ENCODE measurements around the gene EFS. TPM values are rescaled to one million over a fixed set of nuclear protein-coding genes. Genes with fewer than 3 reads are reported as not detected.

The EFS gene
- polyA plus RNA-seq, 1 experiment: 2.7 TPM

DNA sequence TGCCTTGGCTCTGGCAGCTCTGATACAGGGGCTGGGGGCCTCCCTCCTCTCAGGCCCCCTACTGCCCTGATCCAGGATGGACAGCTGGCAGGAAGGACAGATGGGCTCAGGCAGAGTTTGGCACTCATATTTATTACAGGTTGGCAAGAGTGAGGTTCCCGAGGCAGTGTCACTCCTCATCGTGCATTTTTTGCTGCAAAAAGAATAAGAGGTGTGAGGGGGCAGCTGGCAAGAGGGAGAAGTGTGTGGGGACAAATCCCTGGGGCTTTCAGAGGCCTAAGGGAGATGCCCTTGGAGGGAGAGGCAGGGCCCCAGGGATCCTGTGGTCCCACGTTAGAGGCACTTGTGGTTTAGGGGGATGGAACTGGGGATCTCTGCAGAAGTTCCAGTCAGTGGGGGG lies 16.9 kb upstream of the EFS start:
- no peaks in the 10 kb centered on the region for H3K36me3 ChIP-seq (ENCODE audit: control insufficient read depth, insufficient read depth, low read length)
- TF ChIP-seq, protein P1, sequence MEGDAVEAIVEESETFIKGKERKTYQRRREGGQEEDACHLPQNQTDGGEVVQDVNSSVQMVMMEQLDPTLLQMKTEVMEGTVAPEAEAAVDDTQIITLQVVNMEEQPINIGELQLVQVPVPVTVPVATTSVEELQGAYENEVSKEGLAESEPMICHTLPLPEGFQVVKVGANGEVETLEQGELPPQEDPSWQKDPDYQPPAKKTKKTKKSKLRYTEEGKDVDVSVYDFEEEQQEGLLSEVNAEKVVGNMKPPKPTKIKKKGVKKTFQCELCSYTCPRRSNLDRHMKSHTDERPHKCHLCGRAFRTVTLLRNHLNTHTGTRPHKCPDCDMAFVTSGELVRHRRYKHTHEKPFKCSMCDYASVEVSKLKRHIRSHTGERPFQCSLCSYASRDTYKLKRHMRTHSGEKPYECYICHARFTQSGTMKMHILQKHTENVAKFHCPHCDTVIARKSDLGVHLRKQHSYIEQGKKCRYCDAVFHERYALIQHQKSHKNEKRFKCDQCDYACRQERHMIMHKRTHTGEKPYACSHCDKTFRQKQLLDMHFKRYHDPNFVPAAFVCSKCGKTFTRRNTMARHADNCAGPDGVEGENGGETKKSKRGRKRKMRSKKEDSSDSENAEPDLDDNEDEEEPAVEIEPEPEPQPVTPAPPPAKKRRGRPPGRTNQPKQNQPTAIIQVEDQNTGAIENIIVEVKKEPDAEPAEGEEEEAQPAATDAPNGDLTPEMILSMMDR (IDR thresholded peaks at IDR 0.05; ENCODE audit: insufficient read depth, low read depth, low read length): no peak
- no peak for DNase-seq (ENCODE audit: low read depth)
- peaks cover 9% of the 10 kb centered on the region for H3K27me3 ChIP-seq (ENCODE audit: control insufficient read depth, insufficient read depth, low read length)
- H3K4me3 ChIP-seq (ENCODE audit: low read depth, low read length): no peak overlapping the region
- ChIA-PET POLR2A (no interaction called here), CTCF (interaction anchor here (0.9 to 8.1 kb wide), 6 partner anchors 12 to 51 kb away, joined by 3 to 132 read pairs (median 5); partner anchors contain the start of gene SLC22A17)

DNA sequence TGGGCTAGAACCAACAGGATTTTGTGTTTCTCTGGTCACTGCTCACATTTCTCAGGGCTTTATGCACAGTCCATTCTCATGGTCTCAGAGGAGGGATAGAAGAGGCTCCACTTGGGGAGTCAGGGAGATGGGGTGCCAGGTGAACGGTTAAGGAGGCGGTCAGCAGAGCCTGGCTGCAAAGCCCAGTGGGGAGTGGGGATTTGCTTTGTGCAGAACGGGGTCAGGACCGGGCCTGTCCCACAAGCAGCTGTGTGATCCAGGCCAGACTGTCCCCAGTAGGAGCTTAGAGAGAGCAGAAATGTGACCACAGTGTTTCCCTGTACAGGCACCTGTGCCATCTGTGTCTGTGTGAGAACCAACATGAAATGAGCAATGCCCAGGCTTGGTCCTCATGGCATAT lies 16.0 kb upstream of the EFS start:
- Histone ChIP-seq H3K36me3 (ENCODE audit: control insufficient read depth, insufficient read depth, low read length) (no peaks in the 10 kb centered on the region), H3K27me3 (ENCODE audit: control insufficient read depth, insufficient read depth, low read length) (peaks cover 9% of the 10 kb centered on the region), H3K4me3 (ENCODE audit: low read depth, low read length) (no peak overlapping the region)
- ChIA-PET POLR2A (no interaction called here), CTCF (interaction anchor here (0.8 to 8.1 kb wide), 16 partner anchors 8 to 121 kb away, joined by 3 to 132 read pairs (median 10); partner anchors contain the start of gene SLC22A17)
- TF ChIP-seq, protein P1 (IDR thresholded peaks at IDR 0.05; ENCODE audit: insufficient read depth, low read depth, low read length): no peak
- no peak for DNase-seq (ENCODE audit: low read depth)

DNA sequence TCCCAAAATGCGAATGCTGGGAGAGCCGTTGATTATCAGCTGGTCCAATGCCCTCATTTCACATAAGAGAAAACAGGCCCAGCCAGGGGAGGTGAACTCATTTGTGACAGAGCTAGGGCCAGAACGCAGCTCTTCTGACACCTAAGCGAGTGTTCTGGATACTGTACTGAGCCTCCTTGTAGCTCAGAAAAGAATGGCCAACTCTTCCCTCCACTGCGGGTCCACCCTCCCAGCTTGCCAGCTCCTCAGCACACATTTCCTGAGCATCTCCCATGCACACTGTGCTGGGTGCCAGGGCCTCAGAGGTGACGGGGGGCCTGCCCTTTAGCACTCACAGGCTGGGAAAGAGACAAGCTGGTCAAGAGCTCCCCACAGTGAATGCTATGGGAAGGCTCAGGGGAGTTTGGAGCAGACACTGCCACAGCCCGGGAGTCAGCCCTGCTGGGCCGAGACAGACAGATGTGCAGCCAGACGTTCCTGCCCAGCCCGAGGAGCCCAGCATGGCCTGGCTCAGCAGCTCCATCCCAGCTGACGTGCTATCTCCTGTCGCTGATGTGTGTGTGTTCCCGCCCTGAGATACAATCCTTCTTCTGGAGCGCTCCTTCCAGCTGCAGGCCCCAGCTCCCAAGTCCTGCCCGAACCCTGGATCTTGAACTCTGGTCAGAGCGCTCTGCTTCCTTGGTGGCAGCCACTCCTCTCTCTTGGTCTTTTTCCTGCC lies 15.4 kb upstream of the EFS start:
- Histone ChIP-seq H3K27me3 (ENCODE audit: control insufficient read depth, insufficient read depth, low read length) (peaks cover 9% of the 10 kb centered on the region), H3K4me3 (ENCODE audit: low read depth, low read length) (no peak overlapping the region), H3K36me3 (ENCODE audit: control insufficient read depth, insufficient read depth, low read length) (no peaks in the 10 kb centered on the region)
- POLR2A ChIA-PET: interaction anchor here (0.6 kb wide), 1 partner anchor 28 kb away, joined by 3 read pairs; the partner anchor contains the start of gene SLC22A17
- DNase-seq (ENCODE audit: low read depth): no peak
- TF ChIP-seq, protein P1 (IDR thresholded peaks at IDR 0.05; ENCODE audit: insufficient read depth, low read depth, low read length): no peak
- CTCF ChIA-PET: interaction anchor here (0.7 to 8.1 kb wide), 31 partner anchors 8 to 190 kb away, joined by 3 to 132 read pairs (median 5); partner anchors contain the start of genes EFS, PABPN1 and SLC22A17

DNA sequence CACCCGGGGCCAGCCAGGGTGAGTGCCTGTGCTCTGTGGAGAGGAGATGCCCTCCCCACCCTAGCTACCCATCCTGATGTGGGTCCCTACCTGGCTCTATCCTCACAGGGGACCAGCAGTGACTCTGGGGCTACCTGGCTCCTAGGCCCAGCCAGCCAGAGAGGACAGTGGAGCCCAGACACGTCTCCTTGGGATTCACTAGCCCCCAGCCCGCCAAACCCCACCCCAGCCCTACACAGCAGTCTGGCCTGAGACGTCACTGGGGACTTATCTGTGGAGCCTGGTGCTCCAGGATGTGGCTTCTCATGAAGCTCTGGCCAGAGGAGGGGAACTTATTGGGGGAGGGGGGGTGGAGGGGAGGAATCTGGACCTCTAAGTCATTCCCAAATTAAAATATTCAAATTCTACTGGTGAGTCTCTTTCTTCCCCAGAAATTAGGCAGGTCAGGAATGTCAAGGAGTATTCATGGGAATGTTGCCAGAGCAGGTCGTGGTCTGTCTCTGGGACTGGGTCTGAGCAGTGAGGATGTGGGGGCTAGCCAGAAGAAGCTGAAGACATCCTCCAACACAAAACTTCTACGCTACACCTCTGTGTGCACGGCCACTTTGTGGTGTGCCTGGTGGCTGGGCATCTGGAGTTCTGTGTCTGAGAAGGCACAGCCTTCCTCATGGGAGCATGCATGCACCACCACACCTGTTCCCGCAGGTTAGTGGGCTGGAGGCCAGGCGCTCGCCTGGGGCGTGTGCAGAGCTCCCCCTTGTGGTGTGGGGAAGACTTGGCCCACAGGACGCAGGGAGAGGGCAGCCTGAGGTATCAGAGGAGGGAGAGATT lies 14.6 kb upstream of the EFS start:
- H3K4me3 ChIP-seq (ENCODE audit: low read depth, low read length): no peak overlapping the region
- H3K36me3 ChIP-seq (ENCODE audit: control insufficient read depth, insufficient read depth, low read length): no peaks in the 10 kb centered on the region
- CTCF ChIA-PET: interaction anchor here (0.6 to 8.1 kb wide), 33 partner anchors 9 to 189 kb away, joined by 3 to 132 read pairs (median 5); partner anchors contain the start of genes EFS, PABPN1 and SLC22A17
- TF ChIP-seq, protein P1 (IDR thresholded peaks at IDR 0.05; ENCODE audit: insufficient read depth, low read depth, low read length): peak; percentile 94
- peaks cover 9% of the 10 kb centered on the region for H3K27me3 ChIP-seq (ENCODE audit: control insufficient read depth, insufficient read depth, low read length)
- POLR2A ChIA-PET: interaction anchor here (0.6 kb wide), 1 partner anchor 27 kb away, joined by 3 read pairs; the partner anchor contains the start of gene SLC22A17
- no peak for DNase-seq (ENCODE audit: low read depth)
